ENCODE data around the gene SPN.
A peak's percentile ranks its signal among the peaks of the same experiment; 100 is the strongest.

The SPN gene

GRCh38 chr16:29700253-29700987 is 37.4 kb downstream of the SPN start:
- Histone ChIP-seq H2AFZ (ENCODE audit: low read length) (no peak overlapping the region), H3K4me2 (ENCODE audit: low read depth, low read length) (peak overlapping the region; percentile 28; the same call in 1 of the 2 replicates), H3K9ac (ENCODE audit: low read length) (no peak overlapping the region)

GRCh38 chr16:29701214-29701555 is 38.1 kb downstream of the SPN start:
- no peak overlapping the region for H2AFZ ChIP-seq (ENCODE audit: low read length)
- no peak overlapping the region for H3K4me3 ChIP-seq (ENCODE audit: low read length)
- H3K4me1 ChIP-seq (ENCODE audit: low read length) = peaks cover 17% of the 10 kb centered on the region
- no peaks in the 10 kb centered on the region; the same call in 1 of the 2 replicates for H3K27me3 ChIP-seq (replicated peaks; ENCODE audit: insufficient read depth, low read length)
- no peaks in the 10 kb centered on the region for H4K20me1 ChIP-seq (ENCODE audit: insufficient read depth, low read length)
- peaks cover 14% of the 10 kb centered on the region; the same call in 1 of the 2 replicates for H3F3A ChIP-seq (ENCODE audit: insufficient read depth, low read length)
- H3K79me2 ChIP-seq (ENCODE audit: low read length) = no peaks in the 10 kb centered on the region
- no peaks in the 10 kb centered on the region for H3K9me2 ChIP-seq (replicated peaks; ENCODE audit: insufficient read depth, low read length)
- H3K9me3 ChIP-seq (replicated peaks; ENCODE audit: insufficient read depth, low read length) = no peaks in the 10 kb centered on the region
- no peak for TF ChIP-seq CTCF (IDR thresholded peaks at IDR 0.05; ENCODE audit: low read length)
- TF ChIP-seq EZH2 (optimal IDR thresholded peaks at IDR 0.05; ENCODE audit: low read depth, low read length) = no peak
- TF ChIP-seq EZH2phosphoT487 (IDR thresholded peaks at IDR 0.05; ENCODE audit: low read length) = no peak
- no peaks in the 10 kb centered on the region for H3K36me3 ChIP-seq (replicated peaks; ENCODE audit: insufficient read depth, low read length)
- H3K27ac ChIP-seq (ENCODE audit: low read length) = peak overlapping the region; percentile 72; the same call in 1 of the 2 replicates
- DNase-seq = no peak
- no peak overlapping the region for H3K4me2 ChIP-seq (ENCODE audit: low read depth, low read length)
- H3K9ac ChIP-seq (ENCODE audit: low read length) = no peak overlapping the region

More at GRCh38 chr16:29700253-29700987, 37.4 kb downstream of the SPN start:
- no peaks in the 10 kb centered on the region for H3K9me3 ChIP-seq (replicated peaks; ENCODE audit: insufficient read depth, low read length)
- peak; percentile 66 for DNase-seq
- TF ChIP-seq EZH2 (optimal IDR thresholded peaks at IDR 0.05; ENCODE audit: low read depth, low read length) = no peak
- no peak for TF ChIP-seq EZH2phosphoT487 (IDR thresholded peaks at IDR 0.05; ENCODE audit: low read length)
- TF ChIP-seq CTCF (IDR thresholded peaks at IDR 0.05; ENCODE audit: low read length) = peak; percentile 80
- H3F3A ChIP-seq (ENCODE audit: insufficient read depth, low read length) = peaks cover 14% of the 10 kb centered on the region; the same call in 1 of the 2 replicates
- H3K4me1 ChIP-seq (ENCODE audit: low read length) = peaks cover 17% of the 10 kb centered on the region
- H3K79me2 ChIP-seq (ENCODE audit: low read length) = no peaks in the 10 kb centered on the region
- no peaks in the 10 kb centered on the region for H3K9me2 ChIP-seq (replicated peaks; ENCODE audit: insufficient read depth, low read length)
- no peaks in the 10 kb centered on the region; the same call in 1 of the 2 replicates for H3K27me3 ChIP-seq (replicated peaks; ENCODE audit: insufficient read depth, low read length)
- no peaks in the 10 kb centered on the region for H4K20me1 ChIP-seq (ENCODE audit: insufficient read depth, low read length)
- H3K27ac ChIP-seq (ENCODE audit: low read length) = no peak overlapping the region
- H3K36me3 ChIP-seq (replicated peaks; ENCODE audit: insufficient read depth, low read length) = no peaks in the 10 kb centered on the region
- no peak overlapping the region for H3K4me3 ChIP-seq (ENCODE audit: low read length)

- Histone ChIP-seq H3K4me2 (ENCODE audit: low read depth, low read length) (peak overlapping the region; percentile 70), H3K36me3 (replicated peaks; ENCODE audit: insufficient read depth, low read length) (no peaks in the 10 kb centered on the region), H3K9me2 (replicated peaks; ENCODE audit: insufficient read depth, low read length) (no peaks in the 10 kb centered on the region), H3K9ac (ENCODE audit: low read length) (peak overlapping the region; percentile 40; the same call in 1 of the 2 replicates), H4K20me1 (ENCODE audit: insufficient read depth, low read length) (no peaks in the 10 kb centered on the region), H3K4me3 (ENCODE audit: low read length) (peak overlapping the region; percentile 33), H2AFZ (ENCODE audit: low read length) (peak overlapping the region; percentile 44), H3F3A (ENCODE audit: insufficient read depth, low read length) (peaks cover 14% of the 10 kb centered on the region; the same call in 1 of the 2 replicates), H3K9me3 (replicated peaks; ENCODE audit: insufficient read depth, low read length) (no peaks in the 10 kb centered on the region), H3K27me3 (replicated peaks; ENCODE audit: insufficient read depth, low read length) (no peaks in the 10 kb centered on the region; the same call in 1 of the 2 replicates), H3K27ac (ENCODE audit: low read length) (peak overlapping the region; percentile 72), H3K79me2 (ENCODE audit: low read length) (no peaks in the 10 kb centered on the region), H3K4me1 (ENCODE audit: low read length) (peaks cover 17% of the 10 kb centered on the region)
- peak; percentile 30 for DNase-seq
- TF ChIP-seq EZH2 (optimal IDR thresholded peaks at IDR 0.05; ENCODE audit: low read depth, low read length) (no peak), EZH2phosphoT487 (IDR thresholded peaks at IDR 0.05; ENCODE audit: low read length) (no peak), CTCF (IDR thresholded peaks at IDR 0.05; ENCODE audit: low read length) (no peak)
Measured at GRCh38 chr16:29702269-29702668, 39.2 kb downstream of the SPN start.
